GM23248 (cell line): ENCODE results near the gene SLC9A9.

Source experiments
- EZH2 ChIP-seq: fragments of 200-600 bp; sonication (generic); IDR thresholded peaks from 2 replicates; pipeline ENCODE4 v1.6.1; 2018; ENCODE audit warnings: antibody characterized with exemption, mild to moderate bottlenecking; ENCODE audit not compliant: insufficient read depth, poor library complexity, severe bottlenecking
- EZH2phosphoT487 ChIP-seq: fragments of 200-600 bp; sonication (generic); IDR thresholded peaks from 2 replicates; pipeline ENCODE4 v1.6.1; 2018; ENCODE audit warnings: antibody characterized with exemption, moderate library complexity, mild to moderate bottlenecking, low read depth; ENCODE audit not compliant: insufficient read depth

DNA sequence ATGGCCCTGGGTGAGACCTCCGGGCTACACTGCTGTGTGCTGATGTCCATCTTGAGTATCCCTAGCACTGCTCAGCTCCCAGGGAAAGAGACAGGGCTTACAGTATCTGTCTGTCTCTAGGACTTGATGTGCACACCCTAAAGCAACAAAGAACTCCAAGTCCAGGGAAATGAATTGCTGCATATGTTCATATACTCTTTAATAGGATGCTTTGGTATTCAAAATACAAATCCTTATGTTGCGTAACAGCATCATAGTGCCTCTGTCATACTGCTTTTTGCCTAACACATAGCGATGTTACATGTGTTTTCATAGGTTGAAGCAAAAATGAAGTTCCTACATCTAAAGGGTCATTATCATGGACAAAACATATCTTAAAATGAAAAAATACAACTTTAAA is 299.9 kb downstream of the SLC9A9 start:
- no peak for TF ChIP-seq EZH2
- no peak for TF ChIP-seq EZH2phosphoT487
